ENCODE results near the gene SLC24A3.

- TF ChIP-seq CTCF (IDR thresholded peaks at IDR 0.05; ENCODE audit: low read depth, low read length, poor library complexity, severe bottlenecking) (no peak), EZH2phosphoT487 (IDR thresholded peaks at IDR 0.05; ENCODE audit: borderline replicate concordance, low read length) (no peak)
Observed at GRCh38 chr20:19510611-19511010, 298.2 kb downstream of the SLC24A3 start.

All from DOHH2 (cell line).